ENCODE measurements around the gene SYT14. TPM values are rescaled to one million over a fixed set of nuclear protein-coding genes. Genes with fewer than 3 reads are reported as not detected.
"Not testable (repeated sequence)": the region's sequence is repeated elsewhere in the genome, so short reads cannot be mapped to it uniquely, and the experiment has no call there.

SYT14 gene
- total and polyA plus RNA-seq, 8 donors, result 0.14 to 1.2 (median 0.54) TPM

DNA sequence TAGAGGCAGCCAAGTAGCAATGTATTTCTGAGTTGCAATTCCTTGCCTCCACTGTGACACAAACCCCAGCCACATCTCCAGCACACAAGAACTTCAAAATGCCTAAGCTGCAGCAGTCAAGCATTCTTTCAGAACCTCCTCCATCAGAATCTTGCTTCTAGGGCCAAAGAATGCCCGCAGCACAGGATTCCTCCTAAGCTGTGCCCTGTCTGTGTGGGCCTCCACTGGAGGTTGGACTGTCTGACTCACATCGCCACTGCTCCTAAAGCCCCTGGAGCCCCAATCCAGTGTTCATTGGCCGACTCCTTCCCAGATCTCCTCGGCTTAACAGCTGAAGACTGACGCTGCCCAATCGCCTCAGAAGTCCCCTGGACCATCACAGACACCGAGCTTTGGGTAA lies 251.4 kb downstream of the SYT14 start:
- no peak for FAIRE-seq
- H3K27ac ChIP-seq, result no peak overlapping the region
- no peak for DNase-seq
- TF ChIP-seq, protein P1, sequence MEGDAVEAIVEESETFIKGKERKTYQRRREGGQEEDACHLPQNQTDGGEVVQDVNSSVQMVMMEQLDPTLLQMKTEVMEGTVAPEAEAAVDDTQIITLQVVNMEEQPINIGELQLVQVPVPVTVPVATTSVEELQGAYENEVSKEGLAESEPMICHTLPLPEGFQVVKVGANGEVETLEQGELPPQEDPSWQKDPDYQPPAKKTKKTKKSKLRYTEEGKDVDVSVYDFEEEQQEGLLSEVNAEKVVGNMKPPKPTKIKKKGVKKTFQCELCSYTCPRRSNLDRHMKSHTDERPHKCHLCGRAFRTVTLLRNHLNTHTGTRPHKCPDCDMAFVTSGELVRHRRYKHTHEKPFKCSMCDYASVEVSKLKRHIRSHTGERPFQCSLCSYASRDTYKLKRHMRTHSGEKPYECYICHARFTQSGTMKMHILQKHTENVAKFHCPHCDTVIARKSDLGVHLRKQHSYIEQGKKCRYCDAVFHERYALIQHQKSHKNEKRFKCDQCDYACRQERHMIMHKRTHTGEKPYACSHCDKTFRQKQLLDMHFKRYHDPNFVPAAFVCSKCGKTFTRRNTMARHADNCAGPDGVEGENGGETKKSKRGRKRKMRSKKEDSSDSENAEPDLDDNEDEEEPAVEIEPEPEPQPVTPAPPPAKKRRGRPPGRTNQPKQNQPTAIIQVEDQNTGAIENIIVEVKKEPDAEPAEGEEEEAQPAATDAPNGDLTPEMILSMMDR (IDR thresholded peaks at IDR 0.05), result no peak
- H3K9me3 ChIP-seq, result no peaks in the 10 kb centered on the region
- intact Hi-C loops (cut with DNase I), result no loop called here
- 73 to 78% methylated on average over 7 of the region's 7 CpGs for WGBS, 2 donors
- no peaks in the 10 kb centered on the region for H3K27me3 ChIP-seq
- no peaks in the 10 kb centered on the region for H3K4me1 ChIP-seq
- H3K4me3 ChIP-seq, result no peak overlapping the region
- ATAC-seq, result no peak
- no peaks in the 10 kb centered on the region for H3K36me3 ChIP-seq

DNA sequence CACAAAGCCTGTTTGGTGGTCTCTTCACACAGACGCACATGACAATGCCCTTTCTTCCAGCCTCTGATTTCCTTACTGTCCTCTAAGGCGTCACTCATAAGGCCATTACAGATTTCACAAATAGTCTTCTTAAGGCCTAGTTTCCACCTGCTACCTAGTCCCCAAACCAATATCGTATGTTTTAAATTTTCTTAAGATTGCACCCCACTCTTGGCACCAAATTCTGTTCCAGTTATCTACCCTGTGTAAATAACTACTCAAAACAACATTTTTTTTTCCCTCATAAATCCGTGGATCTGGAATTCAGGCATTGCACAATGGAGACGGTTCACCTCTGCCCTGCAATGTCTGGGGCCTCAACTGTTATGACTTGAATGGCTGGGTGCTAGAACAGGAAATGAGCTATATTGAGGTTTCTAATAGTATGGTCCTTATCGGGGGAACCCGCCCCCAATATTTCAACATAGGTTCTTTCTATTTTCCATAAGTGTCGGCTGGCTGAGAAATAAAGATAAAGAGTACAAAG lies 257.7 kb downstream of the SYT14 start:
- no peaks in the 10 kb centered on the region for H3K9me3 ChIP-seq
- H3K27me3 ChIP-seq, result no peaks in the 10 kb centered on the region
- TF ChIP-seq, protein P1 (IDR thresholded peaks at IDR 0.05), result no peak
- no peak overlapping the region for H3K27ac ChIP-seq
- intact Hi-C loops (cut with DNase I), result no loop called here
- FAIRE-seq (no peak), ATAC-seq (no peak), DNase-seq (no peak)
- no peaks in the 10 kb centered on the region for H3K4me1 ChIP-seq
- 73 to 77% methylated on average over 8 of the region's 8 CpGs for WGBS, 2 donors
- H3K36me3 ChIP-seq, result no peaks in the 10 kb centered on the region
- H3K4me3 ChIP-seq, result no peak overlapping the region

DNA sequence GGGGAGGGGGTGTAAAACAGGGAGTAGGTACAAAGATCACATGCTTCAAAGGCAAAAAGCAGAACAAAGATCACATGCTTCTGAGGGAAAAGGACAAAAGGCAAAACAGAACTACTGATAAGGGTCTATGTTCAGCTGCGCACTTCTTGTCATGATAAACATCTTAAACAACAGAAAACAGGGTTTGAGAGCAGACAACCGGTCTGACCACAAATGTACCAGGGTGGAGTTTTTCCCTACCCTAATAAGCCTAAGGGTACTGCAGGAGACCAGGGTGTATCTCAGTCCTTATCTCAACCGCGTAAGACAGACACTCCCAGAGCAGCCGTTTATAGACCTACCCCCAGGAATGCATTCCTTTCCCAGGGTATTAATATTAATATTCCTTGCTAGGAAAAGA lies 258.2 kb downstream of the SYT14 start:
- intact Hi-C loops (cut with DNase I); FAIRE-seq; H3K36me3 ChIP-seq; ATAC-seq; DNase-seq; H3K27ac ChIP-seq; H3K4me1 ChIP-seq; H3K4me3 ChIP-seq; H3K27me3 ChIP-seq; H3K9me3 ChIP-seq: not testable (repeated sequence)
- 69 to 76% methylated on average over 5 of the region's 5 CpGs for WGBS, 2 donors

DNA sequence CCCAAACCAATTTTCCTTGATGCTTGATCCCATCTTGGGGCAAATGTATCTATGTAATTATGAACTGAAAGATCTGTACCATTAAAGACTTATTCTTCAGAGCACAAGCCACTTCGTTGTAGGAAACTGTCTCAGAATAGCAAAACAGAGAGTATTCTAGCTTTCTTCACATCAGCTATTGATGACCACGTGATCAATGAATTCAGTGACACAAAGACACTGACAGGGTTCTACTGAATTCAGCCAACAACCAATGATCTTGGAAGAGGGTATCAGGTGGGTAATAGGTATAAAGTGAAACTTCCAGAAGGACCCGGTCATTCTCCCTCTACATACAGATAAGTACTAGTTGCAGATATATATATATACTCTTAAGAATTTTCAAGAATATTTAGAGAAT lies 260.8 kb downstream of the SYT14 start:
- no peak overlapping the region for H3K4me3 ChIP-seq
- no peak for ATAC-seq
- no peaks in the 10 kb centered on the region for H3K9me3 ChIP-seq
- 59 to 62% methylated on average over 3 of the region's 3 CpGs for WGBS, 2 donors
- no peaks in the 10 kb centered on the region for H3K4me1 ChIP-seq
- intact Hi-C loops (cut with DNase I), result no loop called here
- H3K36me3 ChIP-seq, result no peaks in the 10 kb centered on the region
- FAIRE-seq, result no peak
- no peak for DNase-seq
- no peaks in the 10 kb centered on the region for H3K27me3 ChIP-seq
- TF ChIP-seq, protein P1 (IDR thresholded peaks at IDR 0.05), result no peak
- no peak overlapping the region for H3K27ac ChIP-seq

DNA sequence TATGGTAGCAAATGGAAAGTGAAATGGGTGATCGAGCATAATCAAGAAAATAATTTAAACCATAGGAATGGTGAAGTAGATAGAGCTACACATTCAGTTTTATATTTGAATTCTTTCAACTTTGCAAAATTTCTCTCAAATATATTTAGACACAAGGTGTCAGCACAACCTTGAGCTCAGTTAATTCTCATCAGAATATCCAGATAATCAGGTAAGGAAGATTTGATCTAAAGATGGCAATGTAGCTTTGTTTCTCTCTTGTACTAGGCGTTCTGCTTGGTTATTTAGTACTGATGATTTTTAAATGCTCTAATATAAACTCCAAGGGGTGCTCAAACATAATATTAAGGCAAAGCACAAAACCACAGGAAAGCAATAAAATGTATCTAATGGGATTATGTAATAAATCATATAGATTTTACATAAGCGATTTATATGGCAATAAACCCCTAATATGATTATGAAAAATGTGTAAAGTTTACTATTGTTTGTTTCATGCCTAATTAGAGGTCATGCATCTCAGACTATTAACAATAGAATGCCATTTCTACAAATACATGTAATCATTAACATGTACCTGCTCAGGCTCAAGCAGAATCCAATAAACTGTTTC lies 262.2 kb downstream of the SYT14 start:
- Histone ChIP-seq H3K9me3 (no peaks in the 10 kb centered on the region), H3K27me3 (peaks cover 0 to 9% (median 0%) of the 10 kb centered on the region in 4 donors), H3K36me3 (no peaks in the 10 kb centered on the region), H3K27ac (no peak overlapping the region), H3K4me3 (no peak overlapping the region), H3K4me1 (no peaks in the 10 kb centered on the region)
- TF ChIP-seq, protein P1 (IDR thresholded peaks at IDR 0.05), result no peak
- FAIRE-seq (no peak), DNase-seq (no peak), ATAC-seq (no peak)
- WGBS, 2 donors, result 40 to 54% methylated on average over 3 of the region's 3 CpGs
- intact Hi-C loops (cut with DNase I), result no loop called here

All from pancreas (tissue), 10 donors.